Activated gamma-delta T cell treated with anti-CD3 and anti-CD28 coated beads, Interleukin-2, amount 50 U/mL, for 16 hours (primary cell): ENCODE measurements around the gene RERE.
A peak's percentile ranks its signal among the peaks of the same experiment; 100 is the strongest.
"Not testable (repeated sequence)": the region's sequence is repeated elsewhere in the genome, so short reads cannot be mapped to it uniquely, and the experiment has no call there.

ENCODE experiments used
- DNase-seq: peaks from one replicate; pipeline ENCODE4 v3.0.0-alpha.2; 2020; ENCODE audit warnings: low read depth

RERE gene

DNA sequence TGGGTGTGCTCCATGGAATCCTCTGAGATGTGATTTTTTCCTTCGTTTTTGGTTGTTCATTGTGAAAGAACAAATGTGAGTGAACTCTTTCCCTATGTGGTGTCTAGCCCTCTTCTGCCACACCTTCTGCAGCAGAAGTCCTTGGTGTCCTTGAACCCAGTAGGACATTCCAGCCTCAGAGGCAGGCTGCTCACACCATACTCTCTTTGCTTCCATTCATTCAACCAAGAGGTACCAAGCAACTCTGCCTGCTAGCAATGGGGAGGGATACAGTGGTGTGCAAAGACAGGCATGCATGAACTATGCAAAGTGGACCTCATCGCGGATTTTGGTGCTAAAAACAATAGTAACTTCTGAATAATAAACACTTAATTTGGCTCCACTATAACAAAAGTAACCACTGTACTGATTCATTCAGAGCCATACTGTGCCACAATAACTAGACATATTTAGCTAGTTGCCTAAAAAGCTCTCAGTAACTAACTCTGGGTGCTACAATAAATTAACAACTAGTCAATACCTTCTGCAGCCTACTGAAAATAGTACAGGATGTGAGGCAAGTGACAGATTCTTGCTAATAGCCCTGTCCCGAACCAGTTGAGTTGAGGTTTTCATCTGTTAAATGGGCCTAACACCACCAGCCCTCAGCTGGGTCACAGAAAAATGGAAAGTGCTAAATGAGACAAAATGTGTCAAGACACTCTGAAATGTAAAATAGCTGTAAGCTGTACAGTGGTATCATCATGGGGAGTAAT, 344.1 kb downstream of the RERE start:
- no peak for DNase-seq

- DNase-seq = peak; percentile 6
These were observed 344.8 kb downstream of the RERE start for GRCh38 chr1:8472668-8473067.

- no peak for DNase-seq
These were observed 346.0 kb downstream of the RERE start for GRCh38 chr1:8471451-8471850.

- no peak for DNase-seq
These were observed 348.7 kb downstream of the RERE start for GRCh38 chr1:8468751-8469150.

GRCh38 chr1:8467308-8467707, 350.1 kb downstream of the RERE start:
- DNase-seq = no peak

DNA sequence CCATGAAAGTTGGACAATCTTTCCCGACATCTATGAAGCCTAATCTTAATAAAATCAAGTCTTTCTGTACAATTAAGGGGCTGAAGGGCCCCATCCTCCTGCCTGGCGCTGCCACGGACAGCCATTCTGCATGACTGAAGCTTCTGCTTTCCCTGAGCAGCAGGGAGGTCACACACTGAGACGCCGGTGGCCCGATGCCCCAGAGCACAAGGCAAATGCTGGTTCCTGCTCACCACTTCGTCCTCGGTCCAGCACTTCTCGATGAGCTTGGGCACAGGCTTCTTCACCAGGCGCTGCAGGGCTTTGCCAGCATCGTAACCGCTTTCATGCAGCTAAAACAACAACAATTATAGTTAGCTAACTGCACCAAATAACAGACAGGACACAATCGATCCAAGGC, 351.7 kb downstream of the RERE start:
- no peak for DNase-seq

DNA sequence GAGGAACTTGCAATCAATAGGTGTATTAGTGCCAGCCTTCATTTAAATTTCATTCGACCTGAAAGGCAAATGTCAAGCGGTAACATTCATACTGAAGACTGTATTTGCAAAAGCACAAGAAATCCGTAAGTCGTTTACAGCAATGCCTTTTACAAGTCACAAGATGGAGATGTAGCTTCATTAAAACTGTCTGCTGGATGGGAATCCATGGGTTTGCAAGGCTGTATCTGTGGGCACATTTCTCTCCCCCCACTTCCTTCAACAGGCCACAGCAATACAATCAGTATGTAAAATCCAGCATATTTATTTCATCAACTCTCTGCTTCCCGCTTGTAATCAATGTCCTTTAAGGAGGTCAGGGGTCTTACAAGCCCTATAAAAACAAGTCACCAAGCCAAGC, 352.4 kb downstream of the RERE start:
- no peak for DNase-seq

GRCh38 chr1:8464377-8464776, 353.1 kb downstream of the RERE start:
- DNase-seq = no peak

DNA sequence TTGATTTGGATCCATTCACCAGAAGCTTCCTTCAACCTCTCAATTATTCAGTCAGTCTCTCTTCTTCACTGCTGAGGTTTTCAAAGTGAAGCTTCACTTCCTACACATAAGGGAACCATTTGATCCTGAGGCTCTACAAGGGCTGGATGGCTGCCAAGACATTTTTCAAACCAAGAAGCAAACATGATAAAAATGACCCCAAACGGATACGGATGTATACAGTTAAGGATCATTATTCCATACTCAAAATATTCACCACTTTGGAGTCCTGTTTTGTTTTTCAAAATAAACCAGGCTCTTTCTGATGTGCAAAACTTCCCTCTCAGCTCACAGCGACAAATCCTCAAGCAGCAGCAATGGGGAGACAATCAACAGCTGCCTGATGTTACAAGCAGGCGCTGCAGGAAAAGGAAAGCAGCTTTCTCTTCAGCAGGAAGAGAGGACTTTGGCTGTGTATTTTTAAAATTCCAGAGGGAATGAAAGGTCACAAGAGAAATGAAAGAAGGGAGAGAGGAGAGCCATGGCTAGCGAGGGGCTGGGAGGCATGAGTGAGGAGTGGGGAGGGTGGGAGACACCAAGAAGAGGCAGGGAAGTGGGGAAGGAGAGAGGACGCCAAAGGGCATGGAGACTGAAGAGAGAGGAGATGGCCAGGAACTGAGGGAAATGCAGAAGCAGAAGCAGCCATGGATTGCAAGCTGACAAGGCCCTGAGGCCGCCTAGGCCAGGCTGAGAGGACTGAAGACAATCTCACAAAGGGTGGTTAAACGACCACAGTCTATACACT, 354.1 kb downstream of the RERE start:
- DNase-seq = no peak

DNA sequence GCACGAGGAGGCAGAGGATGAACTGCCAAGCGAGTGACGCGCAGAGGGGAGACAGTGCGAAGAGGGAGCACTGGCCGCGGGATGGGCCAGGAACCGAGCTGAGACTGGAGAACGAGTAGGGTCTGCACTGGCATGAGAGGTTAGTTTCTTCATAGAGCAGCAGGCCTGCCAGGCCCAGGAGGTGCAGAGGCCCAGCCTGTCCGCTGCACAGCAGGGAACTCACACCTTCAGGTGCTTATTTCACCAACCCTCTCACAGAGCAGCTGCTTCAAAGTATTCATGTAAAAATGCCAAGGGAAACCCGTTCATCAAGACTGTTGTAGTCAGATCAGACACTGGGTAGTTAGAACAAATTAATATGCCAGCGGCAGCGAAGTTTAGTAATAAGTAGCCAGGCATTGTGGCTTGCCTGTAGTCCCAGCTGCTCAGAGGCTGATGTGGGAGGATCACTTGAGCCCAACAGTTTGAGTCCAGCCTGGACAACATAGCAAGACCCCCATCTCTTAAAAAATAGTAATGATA, 355.0 kb downstream of the RERE start:
- DNase-seq = no peak

- no peak for DNase-seq
These were observed 355.9 kb downstream of the RERE start for GRCh38 chr1:8461351-8462110.

- DNase-seq = no peak
These were observed 356.7 kb downstream of the RERE start for GRCh38 chr1:8460784-8461183.

DNA sequence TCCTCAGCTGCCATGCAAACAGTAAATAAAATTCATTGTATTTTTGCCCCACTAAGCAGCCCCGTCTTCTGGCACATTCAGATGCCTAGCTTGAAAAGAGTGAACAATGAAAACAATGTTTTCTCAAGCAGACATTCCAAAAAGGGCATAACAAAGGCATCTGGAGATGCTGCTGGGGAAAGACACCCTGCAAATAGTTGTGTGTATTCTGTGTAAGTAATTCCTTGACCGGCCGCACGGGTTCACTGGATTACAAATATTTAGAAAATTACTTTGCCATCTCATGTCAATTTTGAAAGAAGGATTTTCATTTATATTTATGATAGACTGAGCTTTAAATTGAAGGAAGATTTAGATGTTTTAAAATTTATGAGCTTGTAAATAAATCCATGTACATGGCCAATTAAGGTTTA, 357.3 kb downstream of the RERE start:
- no peak for DNase-seq

DNA sequence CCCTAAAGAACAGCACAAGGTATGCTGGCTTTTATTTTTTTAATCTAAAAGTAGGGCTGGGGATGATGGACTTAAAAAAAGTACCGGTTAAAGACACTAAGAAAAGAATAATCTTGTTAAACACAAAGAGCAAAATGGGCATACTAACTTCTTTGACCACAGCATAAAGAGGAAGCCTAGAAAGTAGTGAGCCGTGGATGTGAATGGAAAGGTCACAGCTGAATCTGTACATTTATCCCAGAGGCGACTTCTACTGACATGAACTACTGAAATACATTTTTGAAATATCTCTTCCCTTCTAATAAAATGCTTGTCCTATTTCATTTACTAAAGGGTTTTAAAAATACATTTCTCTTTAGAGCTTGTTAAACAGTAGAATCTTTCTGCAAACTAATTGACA, 358.8 kb downstream of the RERE start:
- no peak for DNase-seq

GRCh38 chr1:8457760-8458381, 359.6 kb downstream of the RERE start:
- no peak for DNase-seq

- no peak for DNase-seq
These were observed 360.4 kb downstream of the RERE start for GRCh38 chr1:8456991-8457390.

DNA sequence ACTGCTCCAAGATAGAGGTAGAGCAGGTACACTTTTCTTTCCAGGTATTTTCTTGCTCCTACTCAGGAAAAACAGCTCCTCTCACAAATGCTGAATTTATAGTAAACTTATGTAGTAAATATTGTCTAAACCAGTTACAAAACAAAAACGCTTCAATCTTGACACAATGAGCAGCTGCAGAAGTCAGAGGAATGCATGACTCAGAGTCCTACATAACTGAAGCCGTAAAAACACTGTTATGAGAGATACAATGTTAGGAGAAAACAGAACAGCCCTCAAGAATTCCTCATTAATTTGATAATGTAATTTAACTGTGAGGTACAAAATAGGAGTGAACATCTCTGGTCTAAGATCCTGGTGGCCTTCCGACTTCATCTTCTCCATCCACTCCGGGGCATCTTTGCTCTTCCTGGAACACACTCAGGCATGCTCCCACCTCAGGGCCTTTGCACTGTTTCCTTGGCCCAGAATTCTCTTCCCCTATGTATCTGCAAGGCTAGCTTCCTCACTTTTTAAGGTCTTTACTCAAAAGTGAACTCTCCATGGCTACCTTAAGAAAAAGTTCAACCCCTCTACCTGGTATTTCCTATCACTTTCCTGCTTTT, 361.0 kb downstream of the RERE start:
- no peak for DNase-seq

DNA sequence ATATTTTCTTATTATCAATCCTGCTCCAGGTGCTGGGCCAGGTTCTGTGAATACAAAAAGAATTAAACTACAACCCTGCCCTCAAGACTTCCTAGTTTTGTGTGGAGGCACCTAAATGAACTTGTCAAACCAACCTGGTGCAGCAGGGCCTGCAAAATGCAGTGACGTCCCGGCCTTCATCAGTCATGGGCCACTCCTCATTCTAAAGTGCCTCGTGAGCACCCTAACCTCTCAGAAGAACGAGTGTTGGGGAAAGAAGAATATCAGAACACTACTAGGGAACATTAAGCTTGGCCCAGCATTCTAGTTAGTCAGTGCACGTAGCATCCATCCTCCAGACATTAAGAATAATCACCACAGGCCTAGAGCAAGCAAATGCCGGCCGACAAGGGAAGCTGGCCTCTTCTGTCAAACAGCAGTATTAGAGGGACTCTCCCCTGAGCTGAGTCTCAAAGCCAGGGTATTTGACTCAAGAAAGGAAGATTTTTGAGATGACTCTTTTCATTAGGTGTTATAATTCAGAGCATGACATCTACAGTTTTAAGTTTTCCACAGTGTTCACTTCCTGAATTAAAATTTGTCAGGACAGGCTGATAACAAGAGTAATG, 361.6 kb downstream of the RERE start:
- DNase-seq = no peak

GRCh38 chr1:8450312-8450711, 367.1 kb downstream of the RERE start:
- DNase-seq = no peak

DNA sequence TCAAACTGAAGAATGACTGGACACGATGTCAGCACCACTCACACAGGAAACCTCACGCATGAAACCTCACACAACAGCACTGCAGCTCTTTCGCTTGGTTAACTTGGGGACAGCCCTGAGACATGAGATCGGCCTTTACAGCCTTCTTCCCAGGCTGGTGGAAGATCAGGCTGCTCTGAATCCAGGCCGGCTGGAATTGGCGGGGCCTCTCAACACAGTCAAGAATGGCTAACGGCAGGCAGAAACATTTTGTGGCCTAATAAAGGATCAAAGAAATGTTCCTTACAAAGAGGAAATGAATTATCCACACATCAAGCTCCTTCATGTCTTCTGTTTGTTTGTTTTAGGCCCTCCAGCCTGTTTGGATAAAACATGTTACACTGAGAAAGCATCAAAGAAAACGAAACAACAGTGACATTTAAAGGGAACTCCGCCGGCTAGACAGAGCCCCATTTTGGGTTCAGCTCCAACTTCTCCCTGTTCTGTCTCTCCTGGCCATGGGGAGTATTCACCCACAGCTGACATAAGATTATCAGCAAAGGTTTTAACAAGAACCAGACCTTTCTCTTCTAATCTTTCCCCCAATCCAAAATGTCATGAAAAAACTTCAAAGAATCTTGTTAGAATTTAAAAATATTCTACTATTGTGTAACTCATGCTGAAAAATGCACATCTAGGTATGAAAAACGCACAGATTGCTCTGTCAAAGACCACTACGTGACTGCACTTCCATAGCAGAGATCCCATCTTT, 368.4 kb downstream of the RERE start:
- no peak for DNase-seq

- not testable (repeated sequence) for DNase-seq
These were observed 368.9 kb downstream of the RERE start for GRCh38 chr1:8448505-8448904.
